ENCODE data around the gene SFMBT1. TPM values are rescaled to one million over a fixed set of nuclear protein-coding genes. Genes with fewer than 3 reads are reported as not detected.

The SFMBT1 gene
- total RNA-seq, 1 donor: 7.5 TPM

DNA sequence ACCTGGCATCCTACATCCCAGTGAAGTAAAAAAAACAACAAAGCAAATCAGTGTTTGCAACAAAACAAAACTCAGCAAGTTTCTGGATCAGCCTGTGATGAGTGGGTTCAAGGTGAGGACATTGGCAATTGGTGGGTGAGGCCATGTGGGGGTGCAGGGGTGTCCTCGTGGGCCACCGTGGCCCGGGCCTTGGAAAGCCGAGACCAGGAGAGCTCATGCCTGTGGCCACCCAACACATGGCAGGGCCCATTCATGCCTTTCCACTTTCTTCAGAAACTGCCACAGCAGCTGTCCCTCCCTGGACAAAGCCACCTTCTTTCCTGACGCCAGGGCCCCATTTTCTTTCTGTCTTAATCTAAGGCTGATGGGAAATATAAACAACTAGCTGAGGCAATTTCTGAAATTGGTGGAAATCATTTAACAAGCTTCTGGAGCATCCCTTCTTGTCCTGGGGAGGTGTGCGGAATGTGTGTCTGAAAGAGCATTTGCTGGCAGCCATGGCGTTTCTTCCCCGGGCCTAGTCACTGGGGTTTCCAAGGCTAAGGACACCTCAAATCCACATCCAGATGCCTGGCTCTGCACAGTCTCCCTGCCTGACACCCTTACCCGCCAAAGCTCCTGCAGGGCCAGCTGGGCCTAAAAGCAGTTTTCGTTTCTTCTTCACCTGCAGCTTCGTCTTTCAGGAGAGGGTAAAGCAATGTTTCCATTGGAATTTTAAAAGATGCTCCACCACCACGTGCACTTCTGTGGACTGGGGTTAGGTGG, 34.1 kb upstream of the SFMBT1 start:
- no peak for DNase-seq (ENCODE audit: low read depth)
- TF ChIP-seq, protein P1, sequence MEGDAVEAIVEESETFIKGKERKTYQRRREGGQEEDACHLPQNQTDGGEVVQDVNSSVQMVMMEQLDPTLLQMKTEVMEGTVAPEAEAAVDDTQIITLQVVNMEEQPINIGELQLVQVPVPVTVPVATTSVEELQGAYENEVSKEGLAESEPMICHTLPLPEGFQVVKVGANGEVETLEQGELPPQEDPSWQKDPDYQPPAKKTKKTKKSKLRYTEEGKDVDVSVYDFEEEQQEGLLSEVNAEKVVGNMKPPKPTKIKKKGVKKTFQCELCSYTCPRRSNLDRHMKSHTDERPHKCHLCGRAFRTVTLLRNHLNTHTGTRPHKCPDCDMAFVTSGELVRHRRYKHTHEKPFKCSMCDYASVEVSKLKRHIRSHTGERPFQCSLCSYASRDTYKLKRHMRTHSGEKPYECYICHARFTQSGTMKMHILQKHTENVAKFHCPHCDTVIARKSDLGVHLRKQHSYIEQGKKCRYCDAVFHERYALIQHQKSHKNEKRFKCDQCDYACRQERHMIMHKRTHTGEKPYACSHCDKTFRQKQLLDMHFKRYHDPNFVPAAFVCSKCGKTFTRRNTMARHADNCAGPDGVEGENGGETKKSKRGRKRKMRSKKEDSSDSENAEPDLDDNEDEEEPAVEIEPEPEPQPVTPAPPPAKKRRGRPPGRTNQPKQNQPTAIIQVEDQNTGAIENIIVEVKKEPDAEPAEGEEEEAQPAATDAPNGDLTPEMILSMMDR (IDR thresholded peaks at IDR 0.05; ENCODE audit: insufficient read depth, low read length): no peak

GRCh38 chr3:53079147-53079546, 33.3 kb upstream of the SFMBT1 start:
- DNase-seq (ENCODE audit: low read depth): no peak
- no peak overlapping the region for H3K4me3 ChIP-seq (ENCODE audit: low read depth, low read length)
- TF ChIP-seq, protein P1 (IDR thresholded peaks at IDR 0.05; ENCODE audit: insufficient read depth, low read length): no peak

More for the DNA sequence above, 34.1 kb upstream of the SFMBT1 start:
- no peak overlapping the region for H3K4me3 ChIP-seq (ENCODE audit: low read depth, low read length)

DNA sequence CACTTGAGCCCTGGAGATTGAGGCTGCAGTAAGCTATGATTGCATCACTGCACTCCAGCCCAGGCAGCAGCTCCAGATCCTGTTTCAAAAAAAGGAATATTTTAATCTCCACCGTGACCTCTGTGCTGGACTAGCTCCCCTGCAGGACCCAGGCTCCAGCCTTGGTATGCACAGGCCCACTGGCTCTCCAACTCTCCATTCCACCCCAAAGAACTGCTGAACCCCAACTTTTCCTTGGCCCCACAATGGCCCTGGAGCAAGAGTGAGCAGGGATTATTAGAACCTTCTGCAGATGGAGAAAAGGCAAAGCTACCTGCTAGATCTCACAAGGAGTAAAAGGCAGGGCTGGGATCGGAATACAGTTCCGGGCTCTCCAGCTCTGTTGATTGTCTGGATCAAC, 32.8 kb upstream of the SFMBT1 start:
- no peak overlapping the region for H3K4me3 ChIP-seq (ENCODE audit: low read depth, low read length)
- no peak for DNase-seq (ENCODE audit: low read depth)
- TF ChIP-seq, protein P1 (IDR thresholded peaks at IDR 0.05; ENCODE audit: insufficient read depth, low read length): no peak

DNA sequence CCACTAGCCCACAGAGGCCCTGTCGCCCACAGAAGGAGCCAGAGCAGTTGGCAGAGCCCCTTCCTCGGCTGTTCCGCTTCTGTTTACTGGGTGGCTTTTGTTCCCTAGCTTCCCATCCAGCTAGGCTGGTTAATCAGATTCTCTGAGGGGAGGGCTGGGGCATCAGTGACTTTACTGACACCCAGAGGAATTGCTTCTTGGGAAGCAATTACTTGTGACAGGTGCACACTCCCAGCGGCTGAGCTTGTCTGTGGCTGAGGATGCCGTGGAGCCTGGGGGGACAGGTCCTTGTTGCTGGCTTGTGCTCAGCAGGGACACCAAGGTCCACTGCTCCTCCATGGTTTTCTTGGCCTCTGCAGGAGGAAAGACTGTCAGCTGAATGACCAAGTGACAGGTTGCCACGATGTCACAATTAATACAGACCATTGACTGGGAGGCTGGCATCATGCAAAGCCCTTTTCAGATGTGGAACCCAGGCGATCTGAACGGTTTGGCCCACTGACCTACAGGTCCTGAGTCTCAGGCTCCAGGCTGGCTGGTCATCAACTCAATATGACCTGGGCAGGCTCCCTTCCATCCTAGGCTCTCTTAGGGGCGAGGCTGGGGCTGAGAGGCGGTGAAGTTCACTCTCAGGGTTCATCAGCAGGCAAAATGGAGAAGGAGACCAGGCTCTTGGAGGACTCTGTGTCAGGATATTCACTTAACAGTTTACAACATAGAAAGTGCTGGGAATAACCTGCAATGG, 31.8 kb upstream of the SFMBT1 start:
- no peak for DNase-seq (ENCODE audit: low read depth)
- TF ChIP-seq, protein P1 (IDR thresholded peaks at IDR 0.05; ENCODE audit: insufficient read depth, low read length): no peak
- H3K4me3 ChIP-seq (ENCODE audit: low read depth, low read length): no peak overlapping the region

GRCh38 chr3:53075743-53076140, 29.9 kb upstream of the SFMBT1 start:
- DNase-seq (ENCODE audit: low read depth): no peak
- H3K4me3 ChIP-seq (ENCODE audit: low read depth, low read length): no peak overlapping the region
- TF ChIP-seq, protein P1 (IDR thresholded peaks at IDR 0.05; ENCODE audit: insufficient read depth, low read length): no peak

GRCh38 chr3:53074761-53075742, 29.2 kb upstream of the SFMBT1 start:
- no peak overlapping the region for H3K4me3 ChIP-seq (ENCODE audit: low read depth, low read length)
- TF ChIP-seq, protein P1 (IDR thresholded peaks at IDR 0.05; ENCODE audit: insufficient read depth, low read length): no peak
- no peak for DNase-seq (ENCODE audit: low read depth)

Measured in fibroblast of the aortic adventitia (primary cell).